GM06990 (cell line): Measurements from ENCODE around the gene ZG16B.

ENCODE experiments used
- DNase-seq: peaks from one replicate; pipeline ENCODE4 v3.0.0-alpha.2; 2011; ENCODE audit not compliant: insufficient read length; ENCODE audit errors: extremely low read depth
- H3K27me3 ChIP-seq: replicated peaks from 2 replicates; pipeline ENCODE4 v1.6.0; 2011; ENCODE audit warnings: low read length; ENCODE audit not compliant: control insufficient read depth, insufficient read depth
- H3K36me3 ChIP-seq: 2 replicates; pipeline ENCODE4 v1.5.1; 2011; ENCODE audit warnings: low read length; ENCODE audit not compliant: control insufficient read depth, insufficient read depth
- H3K4me3 ChIP-seq: replicated peaks from 2 replicates; pipeline ENCODE4 v1.5.1; 2011; ENCODE audit warnings: low read depth, mild to moderate bottlenecking, control low read depth, low read length
- TF ChIP-seq, protein P1 (sequence below): IDR thresholded peaks from 2 replicates; pipeline ENCODE4 v1.5.1; 2011; ENCODE audit warnings: low read length, control low read depth, mild to moderate bottlenecking, inconsistent platforms; ENCODE audit not compliant: insufficient read depth, poor library complexity, severe bottlenecking

Gene ZG16B

DNA sequence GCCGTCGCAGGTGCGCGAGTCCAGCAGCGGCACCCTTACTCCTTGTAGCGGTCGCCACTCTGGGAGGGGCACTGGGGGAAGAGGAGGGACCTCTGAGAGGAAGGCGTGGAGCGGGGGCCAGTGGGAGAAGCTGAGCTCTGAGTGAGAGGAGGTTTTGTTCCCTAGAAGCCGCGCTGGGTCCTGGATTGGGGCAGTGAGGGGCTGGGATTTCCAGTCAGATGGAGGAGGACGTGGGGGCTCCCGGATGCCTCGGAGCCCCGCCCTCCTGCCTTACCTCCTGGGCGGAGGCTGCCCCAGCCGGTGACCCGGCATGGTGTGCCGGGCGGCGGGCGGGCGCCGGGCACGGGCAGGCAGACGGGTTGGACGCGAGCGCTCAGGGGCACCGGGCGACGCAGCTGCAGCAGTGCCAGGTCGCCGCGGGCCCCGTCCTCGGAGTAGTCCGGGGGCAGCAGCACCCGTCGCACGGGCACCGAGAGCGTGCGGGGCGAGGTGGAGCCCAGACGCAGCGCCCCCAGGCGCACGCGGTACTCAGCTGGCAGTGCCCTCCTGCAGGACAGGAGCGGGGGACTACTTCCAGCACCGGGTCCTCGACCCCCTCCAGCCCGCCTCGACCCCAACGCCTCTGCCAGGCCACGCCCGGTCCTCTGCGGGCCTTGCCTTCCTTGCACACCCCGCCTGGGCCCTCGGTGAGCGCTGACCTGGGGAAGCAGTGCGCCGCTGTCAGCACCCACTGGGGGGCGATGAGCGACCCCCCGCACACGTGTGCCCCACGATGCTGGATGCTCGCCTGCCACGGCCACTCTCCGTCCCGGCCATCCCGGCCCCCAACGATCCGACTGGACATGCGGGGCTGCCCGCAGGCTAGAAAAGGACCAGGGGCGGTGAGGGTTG is 44.8 kb upstream of the ZG16B start:
- Histone ChIP-seq H3K27me3 (no peaks in the 10 kb centered on the region; the same call in 1 of the 2 replicates), H3K36me3 (no peaks in the 10 kb centered on the region), H3K4me3 (no peak overlapping the region)
- no peak for DNase-seq
- TF ChIP-seq, protein P1, sequence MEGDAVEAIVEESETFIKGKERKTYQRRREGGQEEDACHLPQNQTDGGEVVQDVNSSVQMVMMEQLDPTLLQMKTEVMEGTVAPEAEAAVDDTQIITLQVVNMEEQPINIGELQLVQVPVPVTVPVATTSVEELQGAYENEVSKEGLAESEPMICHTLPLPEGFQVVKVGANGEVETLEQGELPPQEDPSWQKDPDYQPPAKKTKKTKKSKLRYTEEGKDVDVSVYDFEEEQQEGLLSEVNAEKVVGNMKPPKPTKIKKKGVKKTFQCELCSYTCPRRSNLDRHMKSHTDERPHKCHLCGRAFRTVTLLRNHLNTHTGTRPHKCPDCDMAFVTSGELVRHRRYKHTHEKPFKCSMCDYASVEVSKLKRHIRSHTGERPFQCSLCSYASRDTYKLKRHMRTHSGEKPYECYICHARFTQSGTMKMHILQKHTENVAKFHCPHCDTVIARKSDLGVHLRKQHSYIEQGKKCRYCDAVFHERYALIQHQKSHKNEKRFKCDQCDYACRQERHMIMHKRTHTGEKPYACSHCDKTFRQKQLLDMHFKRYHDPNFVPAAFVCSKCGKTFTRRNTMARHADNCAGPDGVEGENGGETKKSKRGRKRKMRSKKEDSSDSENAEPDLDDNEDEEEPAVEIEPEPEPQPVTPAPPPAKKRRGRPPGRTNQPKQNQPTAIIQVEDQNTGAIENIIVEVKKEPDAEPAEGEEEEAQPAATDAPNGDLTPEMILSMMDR, result peak; percentile 16

DNA sequence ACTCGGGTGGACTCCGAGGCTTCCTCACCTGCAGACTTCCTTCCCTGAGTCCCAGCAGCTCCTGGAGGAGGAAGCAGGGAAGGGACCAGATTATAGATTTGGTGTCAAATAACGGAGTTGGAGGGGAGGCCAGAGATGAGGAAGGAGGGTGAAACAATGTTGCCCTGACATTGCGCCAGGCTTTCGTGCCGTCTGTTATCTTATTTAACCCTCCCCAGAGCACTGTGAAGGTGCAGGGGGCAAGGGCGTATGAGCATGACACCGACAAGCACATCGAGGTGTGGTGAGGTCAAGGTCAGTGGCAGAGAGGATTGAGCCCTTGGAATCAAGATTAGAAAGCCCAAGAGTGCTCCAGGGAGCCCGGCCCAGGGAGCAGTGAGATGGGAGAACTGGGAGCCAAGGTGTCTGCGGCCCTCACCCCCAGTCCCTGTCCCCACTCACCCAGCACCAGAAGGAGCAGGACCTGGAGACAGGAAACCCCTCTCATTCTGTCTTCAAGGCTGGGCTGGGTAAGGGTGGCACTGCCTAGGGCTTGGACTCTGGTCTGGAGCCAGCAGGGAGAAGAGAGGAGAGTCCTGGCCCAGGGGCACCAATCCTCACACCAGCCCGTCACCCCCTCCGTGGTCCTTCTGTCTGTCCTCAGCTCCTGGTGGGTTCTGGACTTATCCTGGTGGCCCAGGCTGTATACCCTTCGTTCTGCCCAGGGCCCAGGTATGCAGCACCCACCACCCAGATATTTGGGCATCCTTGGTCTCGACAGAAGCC is 43.9 kb upstream of the ZG16B start:
- no peaks in the 10 kb centered on the region; the same call in 1 of the 2 replicates for H3K27me3 ChIP-seq
- H3K36me3 ChIP-seq, result no peaks in the 10 kb centered on the region
- no peak overlapping the region for H3K4me3 ChIP-seq
- TF ChIP-seq, protein P1, result no peak
- DNase-seq, result no peak

DNA sequence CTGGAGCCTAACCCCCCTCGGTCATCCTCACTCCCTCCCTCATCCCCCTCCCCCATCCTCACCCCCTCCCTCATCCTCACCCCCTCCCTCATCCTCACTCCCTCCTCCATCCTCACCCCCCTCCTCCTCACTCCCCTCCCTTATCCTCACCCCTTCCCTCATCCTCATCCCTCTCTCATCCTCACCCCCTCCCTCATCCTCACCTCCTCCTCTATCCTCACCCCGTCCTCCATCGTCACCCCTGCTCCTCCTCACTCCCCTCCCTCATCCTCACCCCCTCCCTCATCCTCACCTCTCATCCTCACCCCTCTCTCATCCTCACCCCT is 43.3 kb upstream of the ZG16B start:
- no peak for DNase-seq
- TF ChIP-seq, protein P1, result no peak
- Histone ChIP-seq H3K36me3 (no peaks in the 10 kb centered on the region), H3K27me3 (no peaks in the 10 kb centered on the region; the same call in 1 of the 2 replicates), H3K4me3 (no peak overlapping the region)

DNA sequence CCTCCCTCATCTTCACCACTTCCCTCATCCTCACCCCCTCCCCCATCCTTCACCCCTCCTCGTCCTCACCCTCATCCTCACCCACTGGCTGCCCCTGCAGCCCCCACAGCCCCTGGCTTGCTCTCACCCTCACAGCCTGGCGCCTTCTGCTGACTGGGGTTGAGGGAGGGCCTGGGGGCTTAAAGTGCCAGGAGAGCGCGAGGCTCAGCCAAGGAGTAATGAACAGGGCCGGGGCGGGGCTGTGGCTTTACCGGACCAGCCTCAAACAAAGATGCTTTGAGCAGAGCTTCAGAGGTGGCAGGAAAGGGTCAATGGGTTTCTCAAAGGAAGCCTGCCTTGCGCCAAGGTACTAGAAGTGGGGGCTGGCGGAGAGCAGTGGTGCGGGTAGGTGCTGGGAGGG is 42.7 kb upstream of the ZG16B start, which contains the start of gene PRSS33:
TSS of gene PRSS33 (minus strand) at position 155 of the 400 bp plus-strand sequence. CDS start 1,013 bp downstream, outside the sequence.
- DNase-seq, result no peak
- Histone ChIP-seq H3K27me3 (no peaks in the 10 kb centered on the region; the same call in 1 of the 2 replicates), H3K36me3 (no peaks in the 10 kb centered on the region), H3K4me3 (no peak within 1 kb of the TSS)
- TF ChIP-seq, protein P1, result no peak

DNA sequence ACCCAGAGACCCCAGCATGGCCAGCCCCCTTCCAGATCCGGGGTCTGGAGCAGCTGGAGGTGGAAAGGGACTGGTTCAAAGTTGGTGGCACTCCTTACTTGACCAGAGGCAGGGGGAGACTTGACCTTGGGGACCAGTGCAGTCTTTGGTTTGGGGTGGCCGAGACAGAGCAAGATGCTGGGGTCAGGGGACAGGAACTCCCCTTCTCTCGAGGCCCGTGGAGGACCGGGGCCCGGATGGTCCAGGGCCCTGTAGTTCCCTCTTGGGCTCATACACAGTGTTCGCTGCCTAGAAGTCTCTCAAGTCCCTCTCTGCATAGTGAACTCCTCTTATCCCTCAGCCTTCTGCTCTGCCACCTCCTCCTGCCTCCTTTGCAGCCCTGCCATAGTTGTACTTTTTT is 42.1 kb upstream of the ZG16B start:
- TF ChIP-seq, protein P1, result no peak
- no peaks in the 10 kb centered on the region for H3K36me3 ChIP-seq
- no peak for DNase-seq
- no peak overlapping the region for H3K4me3 ChIP-seq
- H3K27me3 ChIP-seq, result no peaks in the 10 kb centered on the region; the same call in 1 of the 2 replicates
